IMR-90 (cell line): ENCODE data around the gene FOXO1. TPM values are rescaled to one million over a fixed set of nuclear protein-coding genes. Genes with fewer than 3 reads are reported as not detected.

Experiments used
- ATAC-seq: fragments of 200-7000 bp; cut with Tn5 transposase; 2 replicates; pipeline ENCODE4 v1.9.1; 2020; ENCODE audit warnings: low read depth, mild to moderate bottlenecking, moderate library complexity
- BruUV-seq: library from RNA; stranded (reverse); fragments of 400-500 nt; replicated peaks from 2 replicates; lab custom pipeline; 2021; lab: Mats Ljungman, UMichigan
- CTCF ChIA-PET: fragments of 300-600 bp; formaldehyde crosslinking; extraction: SDS; loops from one replicate; lab custom pipeline; 2021; ENCODE audit warnings: antibody characterized with exemption; lab: Yijun Ruan, JAX
- POLR2A ChIA-PET: fragments of 300-600 bp; sonication (Branson Sonifier 250); formaldehyde crosslinking; loops from one replicate; lab custom pipeline; 2022; ENCODE audit warnings: antibody characterized with exemption; ENCODE audit not compliant: unreplicated experiment; lab: Charles Lee
- DNase-seq: peaks from one replicate; pipeline ENCODE4 v3.0.0; 2013
- H2AFZ ChIP-seq: replicated peaks from 2 replicates; pipeline ENCODE3; 2013; ENCODE audit warnings: low read length, mild to moderate bottlenecking; ENCODE audit not compliant: poor library complexity
- H2AK5ac ChIP-seq: 2 replicates; pipeline ENCODE4 v1.6.1; 2013; ENCODE audit warnings: low read depth, low read length, inconsistent platforms
- H2AK9ac ChIP-seq: replicated peaks from 2 replicates; pipeline ENCODE3; 2013; ENCODE audit warnings: mild to moderate bottlenecking, low read depth, low read length, moderate library complexity; ENCODE audit not compliant: poor library complexity
- H2BK120ac ChIP-seq: 2 replicates; pipeline ENCODE4 v1.6.1; 2013; ENCODE audit warnings: low read depth, low read length, inconsistent platforms
- H2BK15ac ChIP-seq: 3 replicates; pipeline ENCODE4 v1.6.1; 2013; ENCODE audit warnings: low read depth, low read length, inconsistent platforms
- H2BK20ac ChIP-seq: 2 replicates; pipeline ENCODE4 v1.6.1; 2013; ENCODE audit warnings: low read depth, mild to moderate bottlenecking, inconsistent platforms, low read length, moderate library complexity
- H2BK5ac ChIP-seq: 2 replicates; pipeline ENCODE4 v1.6.1; 2013; ENCODE audit warnings: mild to moderate bottlenecking, low read depth, low read length, inconsistent platforms; ENCODE audit not compliant: poor library complexity, severe bottlenecking
- H3K14ac ChIP-seq: replicated peaks from 2 replicates; pipeline ENCODE4 v1.6.1; 2013; ENCODE audit warnings: low read depth, low read length, inconsistent platforms
- H3K18ac ChIP-seq: 2 replicates; pipeline ENCODE4 v1.6.1; 2013; ENCODE audit warnings: low read depth, low read length, control low read depth
- H3K23ac ChIP-seq: 2 replicates; pipeline ENCODE4 v1.6.1; 2013; ENCODE audit warnings: low read depth, low read length, inconsistent platforms
- H3K27ac ChIP-seq: 2 replicates; pipeline ENCODE4 v1.5.1; 2013; ENCODE audit warnings: mild to moderate bottlenecking, control low read depth, low read length; ENCODE audit not compliant: insufficient read depth
- H3K27me3 ChIP-seq: 2 replicates; pipeline ENCODE4 v1.6.1; 2013; ENCODE audit warnings: low read length; ENCODE audit not compliant: control insufficient read depth, insufficient read depth
- H3K36me3 ChIP-seq: 2 replicates; pipeline ENCODE4 v1.6.1; 2013; ENCODE audit warnings: low read length, mixed read lengths; ENCODE audit not compliant: control insufficient read depth, insufficient read depth
- H3K4ac ChIP-seq: 2 replicates; pipeline ENCODE4 v1.6.1; 2013; ENCODE audit warnings: low read depth, low read length, inconsistent platforms
- H3K4me1 ChIP-seq: 2 replicates; pipeline ENCODE4 v1.6.1; 2013; ENCODE audit warnings: low read length, mixed read lengths; ENCODE audit not compliant: control insufficient read depth, insufficient read depth
- H3K4me2 ChIP-seq: 2 replicates; pipeline ENCODE4 v1.6.1; 2013; ENCODE audit warnings: low read depth, mild to moderate bottlenecking, control low read depth, low read length, moderate library complexity
- H3K4me3 ChIP-seq: 2 replicates; pipeline ENCODE4 v1.5.1; 2013; ENCODE audit warnings: low read depth, mild to moderate bottlenecking, control low read depth, low read length, moderate library complexity; ENCODE audit not compliant: insufficient read depth
- H3K56ac ChIP-seq: 2 replicates; pipeline ENCODE4 v1.6.1; 2013; ENCODE audit warnings: low read length, inconsistent platforms; ENCODE audit not compliant: insufficient read depth; ENCODE audit errors: extremely low read depth
- H3K79me1 ChIP-seq, 2 experiments: 2 replicates each; pipeline ENCODE4 v1.6.1; 2013; ENCODE audit warnings: low read length in 2 of 2, inconsistent platforms in 1 of 2, low read depth in 1 of 2
- H3K9ac ChIP-seq: 2 replicates; pipeline ENCODE4 v1.6.1; 2013; ENCODE audit warnings: low read depth, low read length, control low read depth
- H3K9me1 ChIP-seq: 2 replicates; pipeline ENCODE4 v1.6.1; 2013; ENCODE audit warnings: low read length, inconsistent platforms; ENCODE audit not compliant: insufficient read depth
- H3K9me3 ChIP-seq: 2 replicates; pipeline ENCODE4 v1.6.1; 2013; ENCODE audit warnings: low read length; ENCODE audit not compliant: control insufficient read depth, insufficient read depth
- H4K20me1 ChIP-seq: 2 replicates; pipeline ENCODE4 v1.6.1; 2013; ENCODE audit warnings: low read length, inconsistent platforms; ENCODE audit not compliant: insufficient read depth
- H4K5ac ChIP-seq: 2 replicates; pipeline ENCODE4 v1.6.1; 2013; ENCODE audit warnings: mild to moderate bottlenecking, low read depth, low read length, control low read depth
- H4K8ac ChIP-seq, 2 experiments: 2 replicates each; pipeline ENCODE4 v1.6.1; 2013; ENCODE audit warnings: low read depth in 2 of 2, low read length in 2 of 2, control low read depth in 1 of 2, inconsistent platforms in 1 of 2
- H4K91ac ChIP-seq: 2 replicates; pipeline ENCODE4 v1.6.1; 2013; ENCODE audit warnings: low read depth, low read length, inconsistent platforms; ENCODE audit not compliant: insufficient read depth
- BHLHE40 ChIP-seq: fragments of 150-350 bp; IDR thresholded peaks from 2 replicates; pipeline ENCODE4 v1.6.1; 2016; ENCODE audit warnings: mild to moderate bottlenecking, low read depth, low read length
- CEBPB ChIP-seq: IDR thresholded peaks from 2 replicates; pipeline ENCODE4 v1.6.1; 2012; ENCODE audit warnings: low read depth, low read length, improper control_type of control experiment
- CHD1 ChIP-seq: IDR thresholded peaks from 2 replicates; pipeline ENCODE4 v1.6.1; 2012; ENCODE audit warnings: low read depth, low read length, improper control_type of control experiment
- ELK1 ChIP-seq: fragments of 150-350 bp; IDR thresholded peaks from 2 replicates; pipeline ENCODE4 v1.6.1; 2016; ENCODE audit warnings: low read depth, mild to moderate bottlenecking, low read length, moderate library complexity, borderline replicate concordance
- FOS ChIP-seq: fragments of 150-350 bp; IDR thresholded peaks from 2 replicates; pipeline ENCODE4 v1.6.1; 2016; ENCODE audit warnings: low read depth, low read length
- MAFK ChIP-seq: IDR thresholded peaks from 2 replicates; pipeline ENCODE4 v1.6.1; 2012; ENCODE audit warnings: low read depth, low read length, improper control_type of control experiment
- MAZ ChIP-seq: IDR thresholded peaks from 2 replicates; pipeline ENCODE4 v1.6.1; 2012; ENCODE audit warnings: low read depth, mild to moderate bottlenecking, low read length, improper control_type of control experiment, moderate library complexity, borderline replicate concordance
- MXI1 ChIP-seq: IDR thresholded peaks from 2 replicates; pipeline ENCODE4 v1.6.1; 2012; ENCODE audit warnings: low read depth, mild to moderate bottlenecking, low read length, moderate library complexity, borderline replicate concordance
- NFE2L2 ChIP-seq: fragments of 150-350 bp; IDR thresholded peaks from 2 replicates; pipeline ENCODE4 v1.6.1; 2016; ENCODE audit warnings: low read depth, mild to moderate bottlenecking, low read length
- RAD21 ChIP-seq: IDR thresholded peaks from 2 replicates; pipeline ENCODE4 v1.6.1; 2012; ENCODE audit warnings: low read length, improper control_type of control experiment
- RCOR1 ChIP-seq: IDR thresholded peaks from 2 replicates; pipeline ENCODE4 v1.6.1; 2012; ENCODE audit warnings: mild to moderate bottlenecking, low read length, improper control_type of control experiment; ENCODE audit not compliant: insufficient replicate concordance
- RFX5 ChIP-seq: IDR thresholded peaks from 2 replicates; pipeline ENCODE4 v1.8.0; 2012; ENCODE audit warnings: low read depth, mild to moderate bottlenecking, low read length, moderate library complexity
- SMC3 ChIP-seq: fragments of 150-350 bp; IDR thresholded peaks from 2 replicates; pipeline ENCODE4 v1.6.1; 2016; ENCODE audit warnings: low read depth, mild to moderate bottlenecking, antibody characterized with exemption, low read length, moderate library complexity
- USF2 ChIP-seq: fragments of 150-350 bp; IDR thresholded peaks from 2 replicates; pipeline ENCODE4 v1.6.1; 2017; ENCODE audit warnings: mild to moderate bottlenecking, antibody characterized with exemption, low read length, low read depth
- WGBS, 2 experiments: methylation state at CpG; one replicate each; pipeline versions ENCODE4 v1.1.5 to v1.1.7; 2013; ENCODE audit warnings: missing lambda C conversion rate in 2 of 2; ENCODE audit not compliant: insufficient read length in 1 of 2; ENCODE audit errors: extremely low coverage in 2 of 2; 5-methylcytosine and 5-hydroxymethylcytosine counted together
- dilution Hi-C: fragments of 300-500 bp; cut with HindIII; formaldehyde crosslinking; loops from one replicate; pipeline ENCODE4 v1.14.3; 2018; ENCODE audit warnings: low sequenced_read_pairs; ENCODE audit not compliant: unreplicated experiment
- in situ Hi-C: fragments of 300-500 bp; cut with MboI; formaldehyde crosslinking; loops from 3 replicates; pipeline ENCODE4 v1.14.3; 2019; ENCODE audit warnings: low sequenced_read_pairs, inconsistent platforms, mixed read lengths
- intact Hi-C: fragments of 100-400 bp; cut with micrococcal nuclease; formaldehyde crosslinking; loops from 2 replicates; pipeline ENCODE4 v1.10.0; 2022
- polyA plus RNA-seq, 3 experiments: library from polyadenylated mRNA; depleted of rRNA; stranded (reverse); fragments of >200 nt; gene quantifications; 2 replicates each; pipeline ENCODE4 v1.2.3, GENCODE V29; 2012; ENCODE audit warnings: low replicate concordance in 1 of 3
- total RNA-seq: library from RNA; depleted of rRNA; stranded (reverse); fragments of >200 nt; gene quantifications from 2 replicates; pipeline ENCODE4 v1.2.3, GENCODE V29; 2012

FOXO1 gene
- total and polyA plus RNA-seq, 2 of the 4 experiments (the other 2 are of a cell fraction): 0.12 to 0.18 TPM

GRCh38 chr13:40598569-40598968, 67.9 kb downstream of the FOXO1 start:
- Histone ChIP-seq H3K4me2 (no peak overlapping the region), H2AFZ (no peak overlapping the region), H2BK20ac (no peak overlapping the region), H3K4ac (no peak overlapping the region), H3K18ac (no peak overlapping the region), H2AK5ac (no peak overlapping the region), H3K9me1 (no peaks in the 10 kb centered on the region), H4K20me1 (no peaks in the 10 kb centered on the region), H3K9ac (no peak overlapping the region), H3K27ac (no peak overlapping the region), H3K36me3 (no peaks in the 10 kb centered on the region), H3K14ac (no peak overlapping the region), H3K27me3 (no peaks in the 10 kb centered on the region; the same call in 1 of the 2 replicates), H3K4me3 (no peak overlapping the region), H3K79me1 (no peaks in the 10 kb centered on the region), H4K8ac (no peak overlapping the region), H3K9me3 (no peaks in the 10 kb centered on the region), H2BK120ac (no peak overlapping the region), H3K23ac (no peak overlapping the region), H2BK5ac (no peak overlapping the region), H3K56ac (no peak overlapping the region), H2AK9ac (no peak overlapping the region), H2BK15ac (no peak overlapping the region), H3K4me1 (no peaks in the 10 kb centered on the region), H4K5ac (no peak overlapping the region), H4K91ac (no peak overlapping the region)
- DNase-seq (no peak), ATAC-seq (no peak)
- TF ChIP-seq MAZ: no peak
- TF ChIP-seq SMC3: no peak
- no peak for TF ChIP-seq RAD21
- no peak for TF ChIP-seq BHLHE40
- TF ChIP-seq MXI1: no peak
- no peak for TF ChIP-seq USF2
- TF ChIP-seq RFX5: no peak
- TF ChIP-seq MAFK: no peak
- TF ChIP-seq CEBPB: no peak
- no peak for TF ChIP-seq ELK1
- no peak for TF ChIP-seq RCOR1
- TF ChIP-seq NFE2L2: no peak
- no peak for TF ChIP-seq FOS
- no peak for TF ChIP-seq CHD1
- no TSS peak for BruUV-seq
- WGBS, 2 experiments: no CpG with 5 or more reads among the region's 1 CpG
- dilution Hi-C loops: no loop called here
- ChIA-PET POLR2A (no interaction called here), CTCF (no interaction called here)
- intact Hi-C loops: no loop called here
- in situ Hi-C loops: no loop called here
